K562 (cell line): ENCODE results near the gene LCN1. TPM values are rescaled to one million over a fixed set of nuclear protein-coding genes. Genes with fewer than 3 reads are reported as not detected.

ENCODE experiments used
- ASH1L ChIP-seq: fragments of 450-650 bp; IDR thresholded peaks from 2 replicates; pipeline ENCODE4 v1.6.1; 2018; ENCODE audit warnings: borderline replicate concordance, mild to moderate bottlenecking, low read depth; ENCODE audit not compliant: partially characterized antibody
- BDP1 ChIP-seq: IDR thresholded peaks from 3 replicates; pipeline ENCODE4 v1.6.1; 2011; ENCODE audit not compliant: insufficient read length, insufficient read depth
- E2F1 ChIP-seq: sonication (generic); formaldehyde crosslinking; IDR thresholded peaks from 2 replicates; pipeline ENCODE4 v1.8.1; 2023; ENCODE audit warnings: mild to moderate bottlenecking, missing genetic modification reagents, moderate library complexity
- E2F6 ChIP-seq, 2 experiments: IDR thresholded peaks; 2 replicates each; pipeline ENCODE4 v1.6.1; 2011; ENCODE audit warnings: borderline replicate concordance in 1 of 2, control low read depth in 1 of 2, low read depth in 1 of 2, low read length in 1 of 2, mild to moderate bottlenecking in 1 of 2, mixed read lengths in 1 of 2, moderate library complexity in 1 of 2; ENCODE audit not compliant: insufficient read depth in 1 of 2, insufficient read length in 1 of 2, poor library complexity in 1 of 2, severe bottlenecking in 1 of 2; ENCODE audit errors: extremely low read depth in 1 of 2
- ELF2 ChIP-seq: fragments of 250-450 bp; sonication (Bioruptor Pico); IDR thresholded peaks from 2 replicates; pipeline ENCODE4 v1.5.0; 2021; ENCODE audit warnings: mild to moderate bottlenecking
- ETV1 ChIP-seq: fragments of 450-650 bp; conservative IDR thresholded peaks from 2 replicates; pipeline ENCODE4 v1.6.1; 2016; ENCODE audit warnings: missing genetic modification characterization, control low read depth, low read depth, missing compliant biosample characterization
- GABPA ChIP-seq: fragments of 200-800 bp; sonication (Bioruptor generic); conservative IDR thresholded peaks from 2 replicates; pipeline ENCODE4 v1.6.1; 2016; ENCODE audit warnings: low read depth, missing genetic modification characterization, missing compliant biosample characterization
- HMGXB4 ChIP-seq: sonication (generic); formaldehyde crosslinking; IDR thresholded peaks from 2 replicates; pipeline ENCODE4 v1.8.1; 2023; ENCODE audit warnings: mild to moderate bottlenecking, missing genetic modification reagents
- NCOA4 ChIP-seq: fragments of 450-650 bp; IDR thresholded peaks from 2 replicates; pipeline ENCODE4 v1.6.1; 2018; ENCODE audit warnings: mild to moderate bottlenecking; ENCODE audit not compliant: partially characterized antibody
- NKRF ChIP-seq: fragments of 450-650 bp; IDR thresholded peaks from 2 replicates; pipeline ENCODE4 v1.6.1; 2016; ENCODE audit warnings: borderline replicate concordance
- NUFIP1 ChIP-seq: fragments of 450-650 bp; IDR thresholded peaks from 2 replicates; pipeline ENCODE4 v1.6.1; 2018; ENCODE audit not compliant: partially characterized antibody
- RFX7 ChIP-seq: fragments of 250-450 bp; sonication (Bioruptor Pico); IDR thresholded peaks from 2 replicates; pipeline ENCODE4 v1.5.1; 2021; ENCODE audit warnings: mild to moderate bottlenecking
- SPI1 ChIP-seq: IDR thresholded peaks from 2 replicates; pipeline ENCODE4 v1.6.1; 2011; ENCODE audit warnings: low read depth, low read length, control low read depth, borderline replicate concordance
- TCF7 ChIP-seq: sonication (generic); IDR thresholded peaks from 2 replicates; pipeline ENCODE4 v1.6.1; 2016; ENCODE audit warnings: antibody characterized with exemption, borderline replicate concordance
- ZNF639 ChIP-seq, 2 experiments: fragments of 200-800 bp in 1 of 2; sonication (Bioruptor generic) in 1 of 2; sonication (generic) in 1 of 2; formaldehyde crosslinking in 1 of 2; IDR thresholded peaks in 1 of 2; conservative IDR thresholded peaks in 1 of 2; 2 replicates each; pipeline versions ENCODE4 v1.5.0 to v1.6.1; 2016 to 2020; ENCODE audit warnings: missing compliant biosample characterization in 1 of 2, missing genetic modification characterization in 1 of 2, missing genetic modification reagents in 1 of 2
- ZNF655 ChIP-seq: fragments of 250-450 bp; sonication (Bioruptor Pico); IDR thresholded peaks from 2 replicates; pipeline ENCODE4 v1.5.0; 2021
- polyA plus RNA-seq, 8 experiments: library from polyadenylated mRNA; depleted of rRNA in 4 of 8; stranded (reverse) in 5 of 8; unstranded in 3 of 8; fragments of >200 nt; fragmentation: Nextera tagmentation in 2 of 8; fragmentation: Illumina TruSeq in 1 of 8; extraction: Ambion mirVana in 2 of 8; extraction: Trizol in 1 of 8; gene quantifications; 2 replicates each; pipeline versions ENCODE4 v1.2.1 to v1.2.3, GENCODE V29; 2011 to 2014; ENCODE audit warnings: inconsistent platforms in 1 of 8, missing spikeins in 1 of 8
- total RNA-seq, 7 experiments: library from RNA; depleted of rRNA in 6 of 7; stranded (reverse); fragments of >200 nt in 6 of 7; fragmentation: Illumina TruSeq in 2 of 7; extraction: Trizol in 2 of 7; gene quantifications; 2 replicates each; pipeline versions ENCODE4 v1.2.1 to v1.2.3, GENCODE V29; 2011 to 2021; ENCODE audit warnings: low replicate concordance in 1 of 7

The LCN1 gene
- total and polyA plus RNA-seq, 9 of the 15 experiments (the other 6 are each of a cell fraction or from before 2014, with no cell fraction given) = not detected

GRCh38 chr9:135500525-135501260 is 20.5 kb upstream of the LCN1 start, which contains the start of gene MRPS2 (continued):
- TF ChIP-seq E2F6 (IDR thresholded peaks at IDR 0.05; ENCODE audit: borderline replicate concordance in 1 of 2, extremely low read depth in 1 of 2, insufficient read depth in 1 of 2, insufficient read length in 1 of 2, low read depth in 1 of 2, low read length in 1 of 2, poor library complexity in 1 of 2, severe bottlenecking in 1 of 2) (peak; percentile 73 to 89), NKRF (0 out of 2 replicates have a peak, but pooled peaks have one; percentile 35), NCOA4 (no peak), TCF7 (no peak), HMGXB4 (CRISPR knock-in tag) (0 out of 2 replicates have a peak, but pooled peaks have one; percentile 34), GABPA (peak; percentile 65), BDP1 (no peak), ELF2 (no peak), ZNF639 (CRISPR knock-in tag; conservative IDR thresholded peaks at IDR 0.05 in 1 of 2, IDR thresholded peaks at IDR 0.05 in 1 of 2) (no peak; a peak in 1 of 4 replicates), ASH1L (no peak), ETV1 (tag) (peak; percentile 58), E2F1 (CRISPR knock-in tag) (no peak), RFX7 (CRISPR knock-in tag) (no peak), ZNF655 (CRISPR knock-in tag) (no peak), SPI1 (no peak), NUFIP1 (no peak)
